Endothelial cell (in vitro differentiated cells): Measurements from ENCODE around the gene KLHL17. TPM values are rescaled to one million over a fixed set of nuclear protein-coding genes. Genes with fewer than 3 reads are reported as not detected.

ENCODE experiments used
- DNase-seq: peaks from one replicate; pipeline ENCODE4 v3.0.0; 2021; ENCODE audit warnings: low spot score
- H3K27ac Mint-ChIP-seq: one replicate; pipeline ENCODE4 v1.8.0; 2021; ENCODE audit warnings: mixed read lengths, inconsistent platforms; ENCODE audit not compliant: unreplicated experiment
- H3K27me3 Mint-ChIP-seq: one replicate; pipeline ENCODE4 v1.8.0; 2021; ENCODE audit warnings: mild to moderate bottlenecking, moderate library complexity, mixed read lengths, inconsistent platforms; ENCODE audit not compliant: unreplicated experiment
- H3K36me3 Mint-ChIP-seq: one replicate; pipeline ENCODE4 v1.8.0; 2021; ENCODE audit warnings: mild to moderate bottlenecking, low read depth, mixed read lengths, inconsistent platforms; ENCODE audit not compliant: unreplicated experiment
- H3K4me1 Mint-ChIP-seq: one replicate; pipeline ENCODE4 v1.8.0; 2021; ENCODE audit warnings: mild to moderate bottlenecking, mixed read lengths, inconsistent platforms; ENCODE audit not compliant: unreplicated experiment
- H3K4me3 Mint-ChIP-seq: one replicate; pipeline ENCODE4 v1.8.0; 2021; ENCODE audit warnings: mild to moderate bottlenecking, mixed read lengths, inconsistent platforms; ENCODE audit not compliant: unreplicated experiment
- H3K9me3 Mint-ChIP-seq: one replicate; pipeline ENCODE4 v1.8.0; 2021; ENCODE audit warnings: mixed read lengths, inconsistent platforms; ENCODE audit not compliant: unreplicated experiment
- CTCF ChIP-seq: fragments of 200-600 bp; sonication (generic); IDR thresholded peaks from one replicate; pipeline ENCODE4 v1.5.0; 2021; ENCODE audit warnings: antibody characterized with exemption; ENCODE audit not compliant: unreplicated experiment
- total RNA-seq: library from RNA; stranded (reverse); fragmentation: NEBNext Ultra II Directional; extraction: Animal tissue kit (Norgen Biotek cat#: 25700); gene quantifications from one replicate; pipeline ENCODE4 v1.2.1, GENCODE V29; 2021; ENCODE audit not compliant: unreplicated experiment

The KLHL17 gene
- total RNA-seq, 1 donor from 2014 or later, result 18.7 TPM

GRCh38 chr1:1003618-1004419 lies 43.4 kb downstream of the KLHL17 start:
- TF ChIP-seq CTCF, result no peak
- H3K4me3 Mint-ChIP-seq, result no peak overlapping the region
- DNase-seq, result no peak
- H3K9me3 Mint-ChIP-seq, result no peaks in the 10 kb centered on the region
- H3K36me3 Mint-ChIP-seq, result peaks cover 5% of the 10 kb centered on the region
- peaks cover 22% of the 10 kb centered on the region for H3K4me1 Mint-ChIP-seq
- peaks cover 11% of the 10 kb centered on the region for H3K27me3 Mint-ChIP-seq
- no peak overlapping the region for H3K27ac Mint-ChIP-seq

- H3K27ac Mint-ChIP-seq, result peak overlapping the region; percentile 81
- TF ChIP-seq CTCF, result no peak
- H3K9me3 Mint-ChIP-seq, result no peaks in the 10 kb centered on the region
- H3K4me1 Mint-ChIP-seq, result peaks cover 22% of the 10 kb centered on the region
- peak overlapping the region; percentile 63 for H3K4me3 Mint-ChIP-seq
- H3K27me3 Mint-ChIP-seq, result peaks cover 11% of the 10 kb centered on the region
- peaks cover 5% of the 10 kb centered on the region for H3K36me3 Mint-ChIP-seq
- DNase-seq, result no peak
These were observed 44.0 kb downstream of the KLHL17 start for GRCh38 chr1:1004420-1004779.

- H3K27ac Mint-ChIP-seq, result peak overlapping the region; percentile 81
- H3K4me3 Mint-ChIP-seq, result peak overlapping the region; percentile 63
- TF ChIP-seq CTCF, result no peak
- H3K4me1 Mint-ChIP-seq, result peaks cover 22% of the 10 kb centered on the region
- H3K9me3 Mint-ChIP-seq, result no peaks in the 10 kb centered on the region
- H3K27me3 Mint-ChIP-seq, result peaks cover 11% of the 10 kb centered on the region
- peaks cover 5% of the 10 kb centered on the region for H3K36me3 Mint-ChIP-seq
- DNase-seq, result peak; percentile 32
These were observed 44.7 kb downstream of the KLHL17 start for GRCh38 chr1:1004780-1005697.

DNA sequence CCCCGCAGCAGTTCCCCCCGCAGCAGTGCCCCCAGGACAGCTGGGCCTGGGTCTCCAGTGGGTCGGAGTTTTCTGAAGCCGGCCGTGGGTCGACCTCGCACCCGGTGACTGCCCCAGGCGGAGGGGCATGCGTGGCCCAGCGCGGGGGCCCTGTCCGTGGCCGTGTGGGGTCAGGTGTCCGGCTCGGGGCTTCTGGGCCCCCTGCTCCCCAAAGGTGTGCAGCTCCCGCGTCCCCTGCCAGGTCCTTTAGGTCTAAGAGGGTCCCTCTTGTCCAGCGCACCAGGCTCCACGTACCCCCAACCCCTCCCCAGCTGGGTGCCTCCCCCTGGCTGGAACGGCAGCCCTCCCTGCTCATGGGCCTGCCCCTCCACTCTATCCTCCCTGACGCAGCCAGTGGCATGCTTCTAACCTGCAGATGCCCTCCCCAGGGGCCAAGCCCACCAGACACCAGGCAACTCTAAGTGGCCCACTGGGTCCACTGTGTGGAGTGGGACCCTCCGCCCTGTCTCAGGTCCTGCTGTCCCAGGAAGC lies 45.5 kb downstream of the KLHL17 start:
- no peak overlapping the region for H3K4me3 Mint-ChIP-seq
- DNase-seq, result no peak
- peaks cover 22% of the 10 kb centered on the region for H3K4me1 Mint-ChIP-seq
- H3K27ac Mint-ChIP-seq, result no peak overlapping the region
- no peaks in the 10 kb centered on the region for H3K9me3 Mint-ChIP-seq
- peaks cover 11% of the 10 kb centered on the region for H3K27me3 Mint-ChIP-seq
- no peak for TF ChIP-seq CTCF
- H3K36me3 Mint-ChIP-seq, result peaks cover 5% of the 10 kb centered on the region
